Activated naive CD4-positive, alpha-beta T cell treated with anti-CD3 and anti-CD28 coated beads, Interleukin-2, amount 50 U/mL, for 16 hours (primary cell): ENCODE results near the gene NBPF15.
A peak's percentile ranks its signal among the peaks of the same experiment; 100 is the strongest.
"Not testable (repeated sequence)": the region's sequence is repeated elsewhere in the genome, so short reads cannot be mapped to it uniquely, and the experiment has no call there.

ENCODE experiments used
- DNase-seq: peaks from one replicate; pipeline ENCODE4 v3.0.0-alpha.2; 2020

NBPF15 gene, protein sequence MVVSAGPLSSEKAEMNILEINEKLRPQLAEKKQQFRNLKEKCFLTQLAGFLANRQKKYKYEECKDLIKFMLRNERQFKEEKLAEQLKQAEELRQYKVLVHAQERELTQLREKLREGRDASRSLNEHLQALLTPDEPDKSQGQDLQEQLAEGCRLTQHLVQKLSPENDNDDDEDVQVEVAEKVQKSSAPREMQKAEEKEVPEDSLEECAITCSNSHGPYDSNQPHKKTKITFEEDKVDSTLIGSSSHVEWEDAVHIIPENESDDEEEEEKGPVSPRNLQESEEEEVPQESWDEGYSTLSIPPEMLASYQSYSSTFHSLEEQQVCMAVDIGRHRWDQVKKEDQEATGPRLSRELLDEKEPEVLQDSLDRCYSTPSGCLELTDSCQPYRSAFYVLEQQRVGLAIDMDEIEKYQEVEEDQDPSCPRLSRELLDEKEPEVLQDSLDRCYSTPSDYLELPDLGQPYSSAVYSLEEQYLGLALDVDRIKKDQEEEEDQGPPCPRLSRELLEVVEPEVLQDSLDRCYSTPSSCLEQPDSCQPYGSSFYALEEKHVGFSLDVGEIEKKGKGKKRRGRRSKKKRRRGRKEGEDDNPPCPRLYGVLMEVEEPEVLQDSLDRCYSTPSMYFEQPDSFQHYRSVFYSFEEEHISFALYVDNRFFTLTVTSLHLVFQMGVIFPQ

DNA sequence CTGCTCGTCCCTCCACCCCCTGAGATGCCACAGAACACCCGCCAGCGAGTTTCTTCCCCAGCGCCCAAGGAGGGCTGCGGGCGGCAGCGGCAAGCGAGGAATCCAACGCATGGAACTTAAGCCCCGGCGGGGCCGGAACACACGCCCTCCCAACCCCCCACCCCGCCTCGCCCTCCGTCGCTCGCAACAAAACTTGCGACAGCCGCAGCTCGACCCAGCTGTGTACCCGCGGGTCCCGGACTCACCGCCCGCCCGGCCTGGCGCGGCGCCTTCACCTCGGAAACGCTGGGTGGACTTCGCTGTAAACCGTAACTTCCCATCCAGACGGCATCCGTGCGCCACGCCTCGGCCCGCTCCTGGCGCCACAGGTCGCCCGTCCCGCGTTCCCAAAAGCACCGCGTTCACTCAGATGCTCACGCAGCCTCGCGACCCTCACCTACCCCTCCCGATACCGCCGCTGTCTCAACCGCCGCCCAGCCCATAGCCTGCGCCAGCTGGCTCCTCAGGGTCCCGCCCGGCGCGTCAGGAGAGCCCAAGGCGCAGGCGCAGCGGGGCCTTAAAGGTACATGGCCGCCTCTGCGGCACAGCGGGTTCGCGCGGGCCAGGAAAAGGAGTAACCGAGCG is at the start of gene NBPF15:
Gene NBPF15, minus strand, starts transcription at position 534 of the 624 bp plus-strand sequence. CDS start 21,666 bp downstream, outside the sequence.
- peak; percentile 80 for DNase-seq

DNA sequence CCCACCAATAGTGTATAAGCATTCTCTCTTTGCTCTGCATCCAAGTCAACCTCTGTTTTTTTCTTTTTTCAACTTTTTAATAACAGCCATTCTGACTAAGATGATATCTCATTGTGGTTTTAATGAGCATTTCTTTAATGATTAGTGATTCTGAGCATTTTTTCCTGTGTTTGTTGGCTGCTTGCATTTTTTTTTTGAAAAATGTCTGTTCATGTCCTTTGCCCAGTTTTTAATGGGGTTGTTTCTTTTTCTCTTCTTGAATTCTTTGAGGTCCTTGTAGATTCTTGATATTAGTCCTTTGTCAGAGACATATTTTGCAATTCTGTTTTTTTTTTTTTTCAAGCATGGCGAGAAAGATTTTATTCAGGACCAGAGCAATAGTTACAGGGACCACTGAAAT is 35.0 kb upstream of the NBPF15 start:
- DNase-seq: not testable (repeated sequence)

DNA sequence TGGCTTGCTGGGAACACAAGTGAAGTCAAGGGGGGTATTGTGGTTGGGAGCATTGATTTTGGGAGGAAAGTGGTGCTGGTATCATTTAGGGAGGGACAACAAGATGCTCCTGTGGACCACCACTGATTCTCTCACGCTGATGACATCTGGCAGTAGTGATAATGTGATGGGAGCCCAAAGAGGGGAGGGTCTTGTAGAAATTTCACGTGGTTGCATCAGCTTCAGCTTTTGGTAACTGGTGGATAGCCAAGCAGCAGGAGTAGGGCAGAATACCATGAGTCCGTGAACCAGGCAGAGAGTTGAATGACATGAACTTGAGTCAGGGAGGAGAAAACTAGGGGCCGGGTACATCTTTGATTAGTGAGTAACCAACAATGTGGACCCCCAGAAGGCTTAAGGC is 32.7 kb upstream of the NBPF15 start:
- not testable (repeated sequence) for DNase-seq

DNA sequence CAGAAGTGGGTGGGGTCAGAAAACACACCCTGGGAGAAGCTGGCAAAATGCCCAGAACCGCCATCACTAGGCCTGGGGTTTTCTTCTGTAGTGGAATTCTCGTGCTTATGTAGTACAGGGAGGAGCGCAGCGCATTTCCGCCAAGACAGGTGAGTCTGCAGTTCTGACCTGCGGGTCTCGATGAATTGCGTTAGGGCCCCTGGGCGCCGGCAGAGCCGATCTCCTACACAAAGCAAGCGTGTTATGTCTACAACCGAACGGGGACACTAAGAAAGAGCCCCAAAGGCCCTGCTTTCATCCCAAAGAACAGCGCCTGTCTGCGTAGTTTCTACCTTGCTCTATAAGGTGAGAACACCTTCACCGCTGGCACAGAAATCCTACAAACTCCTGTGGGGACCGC is 28.9 kb upstream of the NBPF15 start:
- peak; percentile 28 for DNase-seq

DNA sequence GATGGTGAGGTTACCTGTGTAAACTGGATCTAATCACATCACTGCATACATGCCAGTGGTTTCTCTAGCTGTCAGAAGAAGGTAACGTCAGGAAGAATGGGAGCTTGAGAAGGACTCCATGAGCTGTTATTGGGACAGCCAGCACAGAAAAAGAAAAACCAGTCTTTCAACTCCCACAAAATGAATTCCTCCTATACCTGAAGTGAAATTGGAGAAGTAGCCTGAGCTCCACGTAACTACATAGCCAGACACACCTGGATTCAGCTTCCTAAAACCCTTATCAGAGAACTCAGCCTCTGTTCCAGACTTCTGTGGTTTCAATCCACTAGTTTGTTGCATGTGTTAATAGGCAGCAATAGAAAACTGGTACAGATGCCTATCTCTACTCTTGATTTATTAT is 25.5 kb upstream of the NBPF15 start:
- not testable (repeated sequence) for DNase-seq

DNA sequence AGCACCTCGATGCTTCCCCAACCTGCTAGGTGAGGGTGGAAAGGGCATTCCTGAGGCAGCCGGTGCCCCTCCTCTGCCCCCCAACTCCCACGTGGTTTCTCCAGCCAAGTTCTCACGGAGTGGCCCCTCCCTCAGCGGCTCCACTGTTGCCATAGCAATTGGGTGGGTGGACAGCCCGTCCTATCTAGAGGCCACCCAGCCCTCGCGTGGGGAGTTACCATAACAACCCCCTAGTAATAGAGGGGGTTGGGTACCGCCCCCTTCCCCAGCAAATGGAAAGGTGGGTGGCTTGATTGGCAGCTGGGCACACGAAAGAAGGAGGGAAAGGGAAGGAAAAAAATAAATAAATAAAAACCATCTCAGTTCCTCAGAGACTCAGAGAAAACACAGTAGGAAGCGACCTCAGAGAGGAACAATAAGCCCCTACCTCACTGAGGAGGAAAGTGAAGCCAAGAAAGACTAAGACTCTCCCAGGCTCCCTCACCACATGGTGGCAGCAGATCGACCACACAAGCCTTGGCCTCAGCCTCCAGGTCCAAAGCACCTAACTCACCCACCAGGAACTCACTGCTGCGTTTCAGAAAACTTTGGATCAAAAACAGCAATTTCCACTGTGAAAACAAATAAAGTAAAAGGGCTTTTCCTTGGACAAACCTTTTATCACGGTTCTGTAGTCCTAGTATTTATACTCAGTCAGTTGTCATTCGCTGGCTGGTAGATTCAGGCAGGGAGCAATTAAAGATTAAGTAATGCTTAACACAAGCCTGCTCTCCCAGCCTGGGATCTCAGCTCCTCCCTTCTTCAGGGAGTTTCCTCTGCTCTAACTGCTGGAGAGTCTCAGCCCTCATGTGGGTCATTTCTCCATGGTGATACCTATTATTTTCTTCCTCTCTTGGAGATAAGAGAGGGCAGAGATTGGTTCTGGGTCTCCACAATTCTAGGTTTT is 23.9 kb upstream of the NBPF15 start:
- DNase-seq: not testable (repeated sequence)

DNA sequence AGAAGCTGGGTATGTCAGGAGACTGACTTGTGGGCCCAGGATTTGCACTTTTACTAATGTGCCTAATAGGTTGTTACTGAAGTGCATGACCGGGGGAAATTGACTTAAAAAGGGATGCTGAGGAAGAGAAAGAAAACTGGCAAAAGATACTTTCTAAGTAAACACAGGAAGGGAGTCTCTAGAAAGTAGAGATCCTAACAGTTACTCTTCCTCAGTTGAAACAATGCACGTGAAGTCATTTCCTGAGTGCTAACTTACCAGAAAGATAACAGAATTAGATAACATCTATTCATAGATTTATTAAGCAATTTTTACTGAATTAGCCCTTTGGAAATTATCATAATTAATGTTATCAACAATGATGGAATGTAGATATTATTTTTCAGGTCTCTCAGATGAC is 12.4 kb upstream of the NBPF15 start:
- DNase-seq: not testable (repeated sequence)

DNA sequence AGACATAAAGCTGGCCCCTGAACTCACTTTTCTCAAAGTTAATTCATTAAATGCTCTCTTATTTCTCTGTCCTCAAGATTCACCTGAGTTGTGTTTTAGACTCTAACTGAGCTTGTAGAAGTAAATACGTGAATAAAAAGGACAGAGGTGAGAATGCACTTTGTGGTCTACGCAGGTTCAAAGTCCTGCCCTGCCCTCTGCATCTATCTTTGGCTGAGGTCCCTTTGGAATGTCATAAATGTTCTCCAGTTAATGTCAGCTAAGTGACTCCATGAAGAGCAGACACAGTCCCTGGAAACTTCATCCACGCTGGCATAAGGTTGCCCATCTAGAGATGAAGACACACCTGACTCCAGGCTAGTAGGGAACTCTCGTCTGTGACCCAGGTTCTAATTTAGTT is 10.0 kb upstream of the NBPF15 start:
- DNase-seq: not testable (repeated sequence)

DNA sequence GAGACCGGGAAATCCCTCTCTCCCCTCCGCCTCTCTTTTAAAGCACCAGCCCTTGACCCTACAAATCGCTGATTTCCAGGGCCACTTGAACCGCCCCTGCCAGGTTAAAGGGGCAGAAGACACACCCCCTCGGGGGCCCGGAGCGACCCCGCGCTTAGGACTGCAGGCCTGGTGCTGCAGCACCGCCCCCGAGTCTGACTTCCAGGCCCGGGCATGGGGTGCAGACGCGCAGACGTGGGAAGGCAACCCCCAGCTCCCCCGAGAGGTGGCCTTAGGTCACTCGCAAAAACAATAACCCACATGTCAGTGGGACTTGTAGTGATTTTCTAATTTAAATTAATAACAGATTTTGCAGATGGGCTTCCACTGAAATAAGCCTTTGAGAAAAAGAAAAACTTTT is 309 bp upstream of the NBPF15 start:
- DNase-seq: not testable (repeated sequence)

DNA sequence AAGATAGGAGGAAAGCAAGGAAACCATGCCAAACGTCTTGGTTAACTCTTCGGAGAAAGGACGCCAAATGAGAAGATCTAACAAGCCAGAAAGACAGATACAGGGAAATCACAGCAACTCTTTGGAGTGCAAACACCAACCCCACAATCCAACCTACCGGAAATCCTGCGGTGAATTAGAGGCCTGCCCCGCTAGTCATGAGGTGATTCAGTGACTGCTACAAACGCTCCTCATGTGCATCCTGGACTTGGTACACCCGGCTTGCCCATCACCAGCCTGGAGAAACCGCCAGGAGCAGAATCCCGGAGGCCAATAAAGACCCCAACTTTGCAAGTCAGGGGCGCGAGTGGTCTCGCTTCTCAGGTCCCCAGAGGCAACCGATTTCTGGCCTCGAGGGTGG is 783 bp downstream of the NBPF15 start:
- not testable (repeated sequence) for DNase-seq

DNA sequence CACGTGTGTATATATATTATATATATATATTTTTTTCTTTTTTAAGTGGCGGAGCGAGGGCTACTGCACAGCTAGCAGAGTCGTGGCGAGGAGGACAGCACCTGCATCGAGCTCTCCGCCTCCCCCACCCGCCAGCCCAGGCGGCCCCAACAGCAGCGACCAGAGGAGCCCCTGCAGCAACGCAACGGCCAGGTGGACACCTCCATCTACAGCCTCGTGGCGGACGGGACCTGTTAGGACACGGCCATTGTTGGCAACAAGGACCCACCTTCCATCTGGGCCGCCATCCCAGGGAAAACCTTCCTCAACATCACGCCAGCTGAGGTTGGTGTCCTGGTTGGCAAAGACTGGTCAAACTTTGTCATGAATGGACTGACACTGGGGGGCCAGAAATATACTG is 19.1 kb downstream of the NBPF15 start:
- not testable (repeated sequence) for DNase-seq

DNA sequence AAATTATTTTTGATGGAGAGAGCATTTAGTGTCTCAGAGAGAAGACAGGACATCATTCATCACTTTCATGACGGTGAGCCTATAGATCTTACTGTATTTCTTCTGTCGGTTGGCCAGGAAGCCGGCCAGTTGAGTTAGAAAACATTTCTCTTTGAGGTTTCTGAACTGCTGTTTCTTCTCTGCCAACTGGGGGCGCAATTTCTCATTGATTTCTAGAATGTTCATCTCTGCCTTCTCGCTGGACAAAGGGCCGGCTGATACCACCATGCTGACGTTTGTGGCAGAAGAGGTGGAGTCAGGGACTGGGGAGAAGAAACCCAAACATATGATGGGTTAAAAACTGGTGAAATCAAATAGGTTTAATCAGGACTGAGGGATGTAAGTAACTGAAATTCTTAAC is 21.7 kb downstream of the NBPF15 start:
- not testable (repeated sequence) for DNase-seq

DNA sequence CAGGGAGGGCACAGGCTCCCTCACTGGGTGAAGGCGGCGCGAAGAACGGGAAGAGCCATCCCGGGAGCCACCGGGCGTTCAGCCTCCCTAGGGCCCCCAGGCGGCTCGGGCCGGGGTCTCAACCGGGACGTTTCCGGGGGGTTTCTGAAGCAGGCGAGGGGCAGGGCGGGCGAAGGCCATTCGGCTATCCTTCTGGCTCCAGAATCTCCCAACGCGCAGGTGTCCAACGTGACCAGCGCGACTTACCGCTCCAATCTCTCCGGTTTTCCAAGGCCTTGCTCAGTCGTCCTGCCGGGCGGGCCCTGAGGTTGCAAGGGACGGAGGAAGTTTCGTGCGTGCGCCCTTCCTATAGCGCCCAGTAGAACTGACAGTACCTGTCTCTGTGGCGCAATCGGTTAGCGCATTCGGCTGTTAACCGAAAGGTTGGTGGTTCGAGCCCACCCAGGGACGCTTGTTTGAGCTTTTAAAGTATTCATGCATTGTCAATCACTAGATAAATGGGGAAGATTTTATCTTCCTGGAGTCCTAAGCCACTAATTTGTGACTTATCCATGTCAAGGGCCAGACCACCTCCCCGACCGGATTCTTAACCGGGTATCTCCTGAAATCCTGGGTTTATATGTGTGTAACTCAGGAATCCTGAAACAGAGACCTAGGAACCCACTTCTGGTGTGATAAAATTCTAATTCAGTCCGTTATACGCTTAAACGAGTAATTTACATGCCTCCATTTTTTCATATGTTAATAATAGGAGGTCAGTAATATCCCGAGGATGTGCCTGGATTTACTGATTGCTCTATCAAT is 42.4 kb downstream of the NBPF15 start:
- DNase-seq: peak; percentile 71

DNA sequence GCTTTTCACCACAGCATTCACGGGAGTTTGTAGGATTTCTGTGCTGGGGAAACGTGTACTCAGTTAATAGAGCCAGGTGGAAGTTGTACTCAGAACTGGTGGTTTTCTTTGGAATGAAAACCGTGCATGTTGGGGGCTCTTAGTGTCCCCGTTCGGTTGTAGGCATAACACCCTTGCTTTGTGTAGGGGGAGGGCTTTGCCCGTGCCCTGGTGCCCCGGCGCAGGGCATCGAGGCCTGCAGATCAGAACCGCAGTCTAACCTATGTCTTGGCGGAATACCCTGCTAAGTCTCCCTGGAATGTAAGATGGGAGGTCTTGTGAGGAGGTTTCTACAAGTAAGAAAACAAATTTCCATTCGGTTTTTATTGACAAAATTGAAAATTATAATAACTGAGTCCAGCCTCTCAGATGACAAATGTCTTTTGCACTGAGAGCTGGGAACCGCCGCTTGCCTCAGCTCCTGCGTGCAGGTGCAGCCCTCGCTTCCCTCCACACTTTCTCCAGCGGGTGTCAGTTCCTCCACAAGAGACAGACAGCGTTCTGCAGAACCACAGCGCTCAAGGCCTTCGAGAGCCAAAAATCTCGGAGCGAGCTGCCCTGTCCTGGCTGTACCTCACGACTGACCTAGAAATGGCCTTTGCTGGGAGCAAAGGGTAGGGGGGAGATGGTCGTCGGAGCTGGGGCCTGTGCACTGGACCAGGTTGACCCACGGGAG is 47.9 kb downstream of the NBPF15 start:
- not testable (repeated sequence) for DNase-seq

DNA sequence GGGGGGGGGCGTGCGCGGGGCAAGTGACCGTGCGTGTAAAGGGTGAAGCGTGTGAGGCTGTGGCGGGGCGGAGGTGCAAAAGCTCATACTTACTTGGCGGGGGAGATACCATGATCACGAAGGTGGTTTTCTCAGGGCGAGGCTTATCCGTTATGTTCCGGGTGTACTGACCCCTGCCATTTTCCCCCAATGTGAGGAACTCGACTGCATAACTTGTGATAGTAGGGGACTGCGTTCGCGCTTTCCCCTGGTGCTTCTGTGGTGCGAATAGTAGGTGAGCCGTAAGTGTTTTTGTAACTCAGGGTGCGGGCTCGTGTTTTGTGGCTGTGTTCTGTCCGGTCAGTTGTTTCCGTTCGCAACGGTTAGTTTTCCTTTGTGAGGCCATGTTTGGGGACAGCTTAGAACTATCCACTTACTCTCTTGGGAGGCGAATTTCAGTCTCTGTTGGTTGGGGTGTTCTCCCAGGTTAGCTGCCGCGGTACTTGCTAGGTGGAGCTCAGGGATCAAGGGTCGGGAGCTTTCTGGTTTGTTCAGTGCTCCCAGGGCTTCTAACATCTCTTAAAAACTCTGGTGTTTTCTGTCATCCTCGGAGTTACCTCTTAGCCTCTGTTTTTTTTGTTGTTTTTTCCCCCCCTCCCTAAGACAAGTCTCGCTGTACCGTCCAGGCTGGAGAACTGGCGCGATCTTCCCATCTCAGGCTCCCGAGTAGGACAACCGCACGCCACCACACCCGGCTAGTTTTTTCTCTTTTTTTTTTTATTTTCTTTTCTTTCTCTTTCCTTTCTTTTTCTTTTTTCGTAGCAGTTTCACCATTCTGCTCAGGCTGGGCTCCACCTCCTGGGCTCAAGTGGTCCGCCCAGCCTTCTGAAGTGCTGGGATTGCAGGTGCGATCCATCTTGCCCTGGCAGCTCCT is 48.7 kb downstream of the NBPF15 start:
- DNase-seq: peak; percentile 86

DNA sequence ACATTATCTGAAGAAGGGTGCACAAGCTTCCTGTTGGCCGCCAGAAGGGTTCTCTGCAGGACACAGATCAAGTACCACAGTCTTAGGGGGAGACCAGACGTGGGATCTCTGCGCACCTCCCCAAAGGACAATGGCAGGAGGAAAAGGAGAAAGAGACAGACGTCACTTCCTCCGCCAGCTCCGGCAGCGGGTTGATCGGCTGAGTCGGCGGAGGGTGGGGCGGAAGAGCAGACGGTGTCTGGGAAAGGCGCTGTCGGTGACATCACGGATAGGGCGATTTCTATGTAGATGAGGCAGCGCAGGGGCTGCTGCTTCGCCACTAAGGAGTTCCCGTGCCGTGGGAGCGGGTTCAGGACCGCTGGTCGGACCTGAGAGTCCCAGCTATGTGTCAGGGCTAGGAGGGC is 49.4 kb downstream of the NBPF15 start:
- DNase-seq: peak; percentile 80

DNA sequence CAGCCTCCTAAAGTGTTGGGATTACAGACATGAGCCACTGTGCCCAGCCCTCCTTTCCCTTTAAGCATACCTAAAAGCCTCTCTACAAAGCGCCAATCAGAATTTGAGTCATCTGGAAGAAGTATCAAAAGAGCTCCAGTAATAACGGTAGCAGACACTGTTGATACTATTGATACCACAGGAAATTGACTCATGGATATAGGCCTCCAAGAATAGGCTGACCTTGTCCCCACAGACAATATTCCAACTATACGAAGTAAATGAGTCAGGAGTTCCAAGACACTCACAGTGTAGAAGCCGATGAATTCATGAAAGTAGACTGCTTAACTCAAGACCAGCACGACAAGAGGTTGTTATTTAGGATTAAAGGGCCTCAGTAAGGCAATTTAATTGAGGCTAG is 58.7 kb downstream of the NBPF15 start:
- DNase-seq: not testable (repeated sequence)

DNA sequence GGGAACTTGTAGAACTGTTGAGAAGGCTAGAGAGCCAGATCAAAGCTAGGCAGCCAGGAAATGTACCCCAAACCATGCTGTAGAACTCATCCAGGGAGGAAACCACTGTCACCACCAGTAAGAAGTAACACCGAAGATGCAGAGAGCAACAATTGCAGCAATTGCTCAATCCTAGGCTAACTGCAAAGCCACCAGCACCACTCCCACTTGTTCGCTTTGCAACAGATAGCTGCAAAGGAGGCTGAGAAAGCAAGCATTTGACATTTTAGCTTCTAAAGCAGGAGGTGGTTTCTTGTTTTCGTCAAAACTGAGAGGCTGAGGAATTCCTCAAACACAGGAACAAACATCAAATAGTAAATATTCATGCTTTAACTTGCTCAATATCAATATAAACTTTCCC is 89.8 kb downstream of the NBPF15 start:
- not testable (repeated sequence) for DNase-seq
